Testis (tissue), 3 donors: ENCODE measurements around the gene KPNB1. TPM values are rescaled to one million over a fixed set of nuclear protein-coding genes. Genes with fewer than 3 reads are reported as not detected.

ENCODE experiments used
- DNase-seq: peaks from one replicate; pipeline ENCODE4 v3.0.0-alpha.2; 2019
- H3K27ac ChIP-seq, 2 donors: fragments of 200-600 bp; sonication (generic); one replicate each; pipeline ENCODE4 v1.5.1; 2019
- H3K27me3 ChIP-seq: fragments of 200-600 bp; sonication (generic); one replicate; pipeline ENCODE4 v1.5.1; 2019
- H3K36me3 ChIP-seq: fragments of 200-600 bp; sonication (generic); one replicate; pipeline ENCODE4 v1.5.1; 2017; ENCODE audit warnings: low read depth; ENCODE audit errors: missing control alignments
- H3K4me1 ChIP-seq: fragments of 200-600 bp; sonication (generic); one replicate; pipeline ENCODE4 v1.5.1; 2019
- H3K4me3 ChIP-seq, 2 donors: fragments of 200-600 bp; sonication (generic); one replicate each; pipeline ENCODE4 v1.5.1; 2017 to 2019
- H3K9me3 ChIP-seq: fragments of 200-600 bp; sonication (generic); one replicate; pipeline ENCODE4 v1.5.1; 2017
- POLR2A ChIP-seq: fragments of 450-650 bp; IDR thresholded peaks from one replicate; pipeline ENCODE4 v1.6.1; 2017; ENCODE audit warnings: antibody characterized with exemption, mild to moderate bottlenecking, moderate library complexity
- WGBS, 2 donors: methylation state at CpG; one replicate each; pipeline ENCODE4 v1.1.5; 2018; 5-methylcytosine and 5-hydroxymethylcytosine counted together
- intact Hi-C: fragments of 100-400 bp; cut with DNase I; formaldehyde crosslinking; loops from one replicate; pipeline ENCODE4 v1.15.1; 2023; ENCODE audit warnings: low total_unique reads
- polyA plus RNA-seq: library from polyadenylated mRNA; stranded (reverse); fragments of 350-450 nt; fragmentation: Illumina TruSeq; extraction: RNeasy Lipid Tissue Mini Kit (QIAGEN cat#74804); gene quantifications from one replicate; pipeline ENCODE4 v1.2.3, GENCODE V29; 2014; ENCODE audit warnings: low read depth, low replicate concordance; ENCODE audit not compliant: insufficient read depth
- total RNA-seq, 2 donors: library from RNA; depleted of rRNA; stranded (reverse); fragments of >200 nt; gene quantifications; one replicate each; pipeline ENCODE4 v1.2.3, GENCODE V29; 2016
- TF ChIP-seq, protein P1 (sequence below), 3 experiments: fragments of 450-650 bp in 2 of 3; fragments of 200-600 bp in 1 of 3; sonication (generic) in 1 of 3; IDR thresholded peaks; one replicate each; pipeline ENCODE4 v1.5.1; 2016 to 2019; ENCODE audit warnings: antibody characterized with exemption in 3 of 3, mild to moderate bottlenecking in 2 of 3, moderate library complexity in 1 of 3

KPNB1 gene
- total and polyA plus RNA-seq, 3 donors from 2014 or later = 262 to 391 (median 299) TPM

DNA sequence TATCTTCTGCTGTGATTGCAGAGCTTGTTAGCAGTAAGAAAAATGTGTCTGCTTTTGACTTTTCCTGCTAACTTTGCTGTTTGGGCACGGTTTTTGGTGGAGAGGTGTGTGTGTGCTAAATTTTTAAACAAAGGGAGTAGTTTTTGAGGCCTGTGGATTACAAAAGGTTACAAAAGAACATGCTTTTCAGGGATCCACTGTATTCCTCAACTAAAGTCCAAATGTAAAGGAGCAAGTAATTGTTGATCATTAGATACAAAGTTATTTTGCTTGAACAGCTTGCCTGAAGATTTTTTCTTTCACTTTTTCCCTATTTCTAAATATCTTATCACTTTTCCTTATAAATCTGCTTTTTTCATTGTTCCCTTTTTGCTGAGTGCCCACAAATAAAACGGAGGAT, 2.0 kb downstream of the KPNB1 start:
- no peaks in the 10 kb centered on the region for H3K9me3 ChIP-seq
- peaks cover 18% of the 10 kb centered on the region for H3K4me1 ChIP-seq
- no peak overlapping the region for H3K4me3 ChIP-seq
- H3K27ac ChIP-seq = peak overlapping the region in 1 of 2 donors; percentile 81
- no peaks in the 10 kb centered on the region for H3K27me3 ChIP-seq
- TF ChIP-seq, protein P1, sequence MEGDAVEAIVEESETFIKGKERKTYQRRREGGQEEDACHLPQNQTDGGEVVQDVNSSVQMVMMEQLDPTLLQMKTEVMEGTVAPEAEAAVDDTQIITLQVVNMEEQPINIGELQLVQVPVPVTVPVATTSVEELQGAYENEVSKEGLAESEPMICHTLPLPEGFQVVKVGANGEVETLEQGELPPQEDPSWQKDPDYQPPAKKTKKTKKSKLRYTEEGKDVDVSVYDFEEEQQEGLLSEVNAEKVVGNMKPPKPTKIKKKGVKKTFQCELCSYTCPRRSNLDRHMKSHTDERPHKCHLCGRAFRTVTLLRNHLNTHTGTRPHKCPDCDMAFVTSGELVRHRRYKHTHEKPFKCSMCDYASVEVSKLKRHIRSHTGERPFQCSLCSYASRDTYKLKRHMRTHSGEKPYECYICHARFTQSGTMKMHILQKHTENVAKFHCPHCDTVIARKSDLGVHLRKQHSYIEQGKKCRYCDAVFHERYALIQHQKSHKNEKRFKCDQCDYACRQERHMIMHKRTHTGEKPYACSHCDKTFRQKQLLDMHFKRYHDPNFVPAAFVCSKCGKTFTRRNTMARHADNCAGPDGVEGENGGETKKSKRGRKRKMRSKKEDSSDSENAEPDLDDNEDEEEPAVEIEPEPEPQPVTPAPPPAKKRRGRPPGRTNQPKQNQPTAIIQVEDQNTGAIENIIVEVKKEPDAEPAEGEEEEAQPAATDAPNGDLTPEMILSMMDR (IDR thresholded peaks at IDR 0.05) = no peak
- no peak for TF ChIP-seq POLR2A
- intact Hi-C loops = no loop called here
- WGBS, 2 donors = 18 to 27% methylated on average over 2 of the region's 2 CpGs
- H3K36me3 ChIP-seq = no peaks in the 10 kb centered on the region
- no peak for DNase-seq

DNA sequence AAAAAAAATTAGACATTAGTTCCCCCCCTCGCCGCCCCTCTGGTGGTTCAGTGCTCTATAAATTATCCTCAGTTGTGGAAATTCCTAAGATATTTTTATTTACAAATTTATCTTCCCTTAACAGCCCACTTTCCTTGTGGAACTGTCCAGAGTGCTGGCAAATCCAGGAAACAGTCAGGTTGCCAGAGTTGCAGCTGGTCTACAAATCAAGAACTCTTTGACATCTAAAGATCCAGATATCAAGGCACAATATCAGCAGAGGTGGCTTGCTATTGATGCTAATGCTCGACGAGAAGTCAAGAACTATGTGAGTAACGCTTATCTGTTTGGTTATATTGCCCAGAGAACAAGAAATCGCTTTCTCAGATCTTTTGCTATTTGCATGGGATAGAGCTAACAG, 2.9 kb downstream of the KPNB1 start:
- peaks cover 18% of the 10 kb centered on the region for H3K4me1 ChIP-seq
- 81 to 83% methylated on average over 6 of the region's 6 CpGs for WGBS, 2 donors
- no peaks in the 10 kb centered on the region for H3K9me3 ChIP-seq
- TF ChIP-seq POLR2A = no peak
- TF ChIP-seq, protein P1 (IDR thresholded peaks at IDR 0.05) = no peak
- no peaks in the 10 kb centered on the region for H3K27me3 ChIP-seq
- no peak for DNase-seq
- intact Hi-C loops = no loop called here
- H3K4me3 ChIP-seq = no peak overlapping the region
- H3K36me3 ChIP-seq = no peaks in the 10 kb centered on the region
- no peak overlapping the region for H3K27ac ChIP-seq

DNA sequence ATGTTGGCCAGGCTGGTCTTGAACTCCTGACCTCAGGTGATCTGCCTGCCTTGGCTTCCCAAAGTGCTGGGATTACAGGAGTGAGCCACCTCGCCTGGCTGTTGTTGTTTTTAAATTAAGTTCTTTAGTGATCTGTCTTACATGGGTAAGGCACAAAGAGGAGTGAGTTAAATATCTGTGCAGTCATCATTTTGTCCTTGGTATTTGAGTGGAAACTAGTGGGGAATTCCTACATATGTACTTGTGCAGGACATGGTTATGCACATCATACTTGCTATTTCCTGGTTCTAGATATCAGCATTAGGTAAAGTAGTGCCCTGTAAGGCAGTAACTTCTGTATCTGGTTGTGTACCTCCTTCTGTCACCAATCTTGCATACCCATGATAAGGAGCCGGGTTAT, 3.7 kb downstream of the KPNB1 start:
- no peaks in the 10 kb centered on the region for H3K36me3 ChIP-seq
- intact Hi-C loops = no loop called here
- DNase-seq = no peak
- H3K4me1 ChIP-seq = peaks cover 12% of the 10 kb centered on the region
- H3K9me3 ChIP-seq = no peaks in the 10 kb centered on the region
- no peak overlapping the region for H3K27ac ChIP-seq
- no peaks in the 10 kb centered on the region for H3K27me3 ChIP-seq
- H3K4me3 ChIP-seq = no peak overlapping the region
- 43 to 86% methylated on average over 2 of the region's 2 CpGs for WGBS, 2 donors
- TF ChIP-seq POLR2A = no peak
- TF ChIP-seq, protein P1 (IDR thresholded peaks at IDR 0.05) = no peak

DNA sequence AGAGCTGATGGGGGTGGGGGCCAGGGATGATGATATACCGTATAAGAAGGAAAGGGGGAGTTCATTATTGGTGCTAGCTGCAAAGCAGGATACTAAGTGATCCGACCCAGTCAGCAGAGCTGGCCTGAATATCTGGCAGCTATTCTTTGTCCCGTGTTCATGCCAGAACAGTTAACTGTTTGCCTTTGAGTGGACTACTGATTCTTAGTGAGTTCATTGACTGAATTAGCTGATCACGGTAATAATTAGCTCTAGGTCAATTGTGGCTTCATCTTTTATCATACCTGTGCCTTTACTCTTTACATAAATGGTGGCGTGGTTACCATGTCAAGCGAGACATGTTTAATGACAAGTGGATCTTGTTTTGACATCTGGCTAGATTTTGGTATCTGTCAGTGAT, 5.3 kb downstream of the KPNB1 start:
- Histone ChIP-seq H3K27me3 (no peaks in the 10 kb centered on the region), H3K9me3 (no peaks in the 10 kb centered on the region), H3K36me3 (no peaks in the 10 kb centered on the region), H3K4me1 (peaks cover 8% of the 10 kb centered on the region), H3K27ac (no peak overlapping the region), H3K4me3 (no peak overlapping the region)
- intact Hi-C loops = no loop called here
- WGBS, 2 donors = 53 to 65% methylated on average over 6 of the region's 6 CpGs
- DNase-seq = no peak
- TF ChIP-seq, protein P1 (IDR thresholded peaks at IDR 0.05) = no peak
- no peak for TF ChIP-seq POLR2A

DNA sequence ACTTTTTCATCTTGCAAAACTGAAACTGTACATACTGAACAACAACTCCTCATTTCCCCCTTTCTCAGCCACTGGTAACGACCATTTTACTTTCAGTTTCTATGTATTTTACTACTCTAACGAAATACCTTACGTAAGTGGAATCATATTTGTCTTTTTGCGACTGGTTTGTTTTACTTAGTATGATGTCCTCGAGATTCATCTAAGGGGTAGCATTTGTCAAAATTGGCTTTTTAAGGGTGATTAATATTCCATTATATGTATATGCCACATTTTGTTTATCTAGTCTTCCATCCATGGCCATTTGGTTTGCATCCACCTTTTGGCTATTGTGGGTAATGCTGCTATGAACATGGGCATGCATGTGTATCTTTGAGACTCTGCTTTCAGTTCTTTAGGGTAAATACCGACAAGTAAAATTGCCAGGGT, 10.4 kb downstream of the KPNB1 start:
- Histone ChIP-seq H3K9me3 (no peaks in the 10 kb centered on the region), H3K27ac (no peak overlapping the region), H3K27me3 (no peaks in the 10 kb centered on the region), H3K4me3 (no peak overlapping the region), H3K36me3 (no peaks in the 10 kb centered on the region), H3K4me1 (no peaks in the 10 kb centered on the region)
- 83 to 87% methylated on average over 6 of the region's 6 CpGs for WGBS, 2 donors
- no peak for DNase-seq
- TF ChIP-seq POLR2A = no peak
- TF ChIP-seq, protein P1 (IDR thresholded peaks at IDR 0.05) = no peak
- intact Hi-C loops = no loop called here
